Activated naive CD8-positive, alpha-beta T cell treated with anti-CD3 and anti-CD28 coated beads, Interleukin-2, amount 10 ng/mL, durations not matched to agents 7 days and 5 days (primary cell): ENCODE data around the gene ZMIZ1. TPM values are rescaled to one million over a fixed set of nuclear protein-coding genes. Genes with fewer than 3 reads are reported as not detected.

Experiments used
- ATAC-seq: fragments of 150-1000 bp; cut with Tn5 transposase; one replicate; pipeline ENCODE4 v1.10.0; 2021; ENCODE audit warnings: low read depth, moderate library complexity
- POLR2A ChIA-PET: fragments of 350-600 bp; sonication (Branson Sonifier 250); formaldehyde crosslinking; loops from one replicate; lab custom pipeline; 2021; ENCODE audit warnings: antibody characterized with exemption; lab: Charles Lee
- DNase-seq: peaks from one replicate; pipeline ENCODE4 v3.0.0; 2021
- H3K27ac Mint-ChIP-seq: one replicate; pipeline ENCODE4 v1.8.0; 2022; ENCODE audit warnings: mild to moderate bottlenecking, mixed read lengths
- H3K27me3 Mint-ChIP-seq: one replicate; pipeline ENCODE4 v1.8.0; 2022; ENCODE audit warnings: mild to moderate bottlenecking, moderate library complexity, mixed read lengths
- H3K36me3 Mint-ChIP-seq: one replicate; pipeline ENCODE4 v1.8.0; 2021; ENCODE audit warnings: mild to moderate bottlenecking, mixed read lengths
- H3K4me1 Mint-ChIP-seq: one replicate; pipeline ENCODE4 v1.8.0; 2021; ENCODE audit warnings: mixed read lengths
- H3K4me3 Mint-ChIP-seq: one replicate; pipeline ENCODE4 v1.8.0; 2022; ENCODE audit warnings: mild to moderate bottlenecking, moderate library complexity, mixed read lengths
- H3K9me3 Mint-ChIP-seq: one replicate; pipeline ENCODE4 v1.8.0; 2021; ENCODE audit warnings: mixed read lengths
- total RNA-seq, 2 experiments: library from RNA; stranded (reverse); gene quantifications; one replicate each; pipeline ENCODE4 v1.2.3, GENCODE V29; 2021

Gene ZMIZ1
- total RNA-seq, 2 experiments from 2014 or later: 28.8 to 29.3 TPM

- no peaks in the 10 kb centered on the region for H3K36me3 Mint-ChIP-seq
- H3K4me3 Mint-ChIP-seq: no peak overlapping the region
- H3K9me3 Mint-ChIP-seq: no peaks in the 10 kb centered on the region
- DNase-seq (no peak), ATAC-seq (no peak)
- H3K27me3 Mint-ChIP-seq: no peaks in the 10 kb centered on the region
- H3K4me1 Mint-ChIP-seq: peaks cover 2% of the 10 kb centered on the region
- H3K27ac Mint-ChIP-seq: no peak overlapping the region
- POLR2A ChIA-PET: no interaction called here
Observed at GRCh38 chr10:79170993-79171392, 102.2 kb downstream of the ZMIZ1 start.

- ATAC-seq (no peak), DNase-seq (no peak)
- Mint-ChIP-seq H3K27ac (no peak overlapping the region), H3K4me1 (peaks cover 2% of the 10 kb centered on the region), H3K36me3 (no peaks in the 10 kb centered on the region), H3K9me3 (no peaks in the 10 kb centered on the region), H3K27me3 (no peaks in the 10 kb centered on the region), H3K4me3 (no peak overlapping the region)
- POLR2A ChIA-PET: no interaction called here
Observed at GRCh38 chr10:79171504-79171903, 102.7 kb downstream of the ZMIZ1 start.

- no peaks in the 10 kb centered on the region for H3K36me3 Mint-ChIP-seq
- ATAC-seq (no peak), DNase-seq (no peak)
- H3K4me1 Mint-ChIP-seq: peaks cover 2% of the 10 kb centered on the region
- H3K4me3 Mint-ChIP-seq: no peak overlapping the region
- H3K27ac Mint-ChIP-seq: no peak overlapping the region
- POLR2A ChIA-PET: no interaction called here
- no peaks in the 10 kb centered on the region for H3K27me3 Mint-ChIP-seq
- no peaks in the 10 kb centered on the region for H3K9me3 Mint-ChIP-seq
Observed at GRCh38 chr10:79172881-79173280, 104.1 kb downstream of the ZMIZ1 start.

GRCh38 chr10:79173582-79174262, 105.0 kb downstream of the ZMIZ1 start:
- no peak for DNase-seq
- Mint-ChIP-seq H3K9me3 (no peaks in the 10 kb centered on the region), H3K27me3 (no peaks in the 10 kb centered on the region), H3K4me3 (no peak overlapping the region), H3K4me1 (peaks cover 2% of the 10 kb centered on the region), H3K27ac (no peak overlapping the region), H3K36me3 (no peaks in the 10 kb centered on the region)
- POLR2A ChIA-PET: no interaction called here
- ATAC-seq: no peak

- H3K4me1 Mint-ChIP-seq: no peaks in the 10 kb centered on the region
- DNase-seq (no peak), ATAC-seq (no peak)
- no peaks in the 10 kb centered on the region for H3K9me3 Mint-ChIP-seq
- no peak overlapping the region for H3K4me3 Mint-ChIP-seq
- H3K27me3 Mint-ChIP-seq: no peaks in the 10 kb centered on the region
- H3K36me3 Mint-ChIP-seq: no peaks in the 10 kb centered on the region
- H3K27ac Mint-ChIP-seq: no peak overlapping the region
- POLR2A ChIA-PET: no interaction called here
Observed at GRCh38 chr10:79176052-79176501, 107.3 kb downstream of the ZMIZ1 start.

GRCh38 chr10:79176949-79177602, 108.3 kb downstream of the ZMIZ1 start:
- POLR2A ChIA-PET: interaction anchor here (0.6 kb wide), 1 partner anchor 13 kb away, joined by 3 read pairs; no protein-coding TSS in a partner anchor
- ATAC-seq (no peak), DNase-seq (no peak)
- H3K9me3 Mint-ChIP-seq: no peaks in the 10 kb centered on the region
- no peaks in the 10 kb centered on the region for H3K27me3 Mint-ChIP-seq
- no peaks in the 10 kb centered on the region for H3K36me3 Mint-ChIP-seq
- H3K27ac Mint-ChIP-seq: no peak overlapping the region
- H3K4me1 Mint-ChIP-seq: no peaks in the 10 kb centered on the region
- no peak overlapping the region for H3K4me3 Mint-ChIP-seq

- ATAC-seq: no peak
- Mint-ChIP-seq H3K9me3 (no peaks in the 10 kb centered on the region), H3K27me3 (no peaks in the 10 kb centered on the region)
Observed at GRCh38 chr10:79178070-79178576, 109.4 kb downstream of the ZMIZ1 start.

GRCh38 chr10:79178614-79179163, 109.9 kb downstream of the ZMIZ1 start:
- Mint-ChIP-seq H3K4me1 (no peaks in the 10 kb centered on the region), H3K27me3 (no peaks in the 10 kb centered on the region), H3K4me3 (no peak overlapping the region), H3K36me3 (no peaks in the 10 kb centered on the region), H3K9me3 (no peaks in the 10 kb centered on the region), H3K27ac (no peak overlapping the region)
- DNase-seq (no peak), ATAC-seq (no peak)
- POLR2A ChIA-PET: no interaction called here

More at GRCh38 chr10:79178070-79178576, 109.4 kb downstream of the ZMIZ1 start:
- Mint-ChIP-seq H3K4me1 (no peaks in the 10 kb centered on the region), H3K36me3 (no peaks in the 10 kb centered on the region), H3K4me3 (no peak overlapping the region), H3K27ac (no peak overlapping the region)
- POLR2A ChIA-PET: no interaction called here
- DNase-seq: no peak

- POLR2A ChIA-PET: no interaction called here
- Mint-ChIP-seq H3K9me3 (no peaks in the 10 kb centered on the region), H3K36me3 (no peaks in the 10 kb centered on the region), H3K4me1 (no peaks in the 10 kb centered on the region), H3K4me3 (no peak overlapping the region), H3K27me3 (no peaks in the 10 kb centered on the region), H3K27ac (no peak overlapping the region)
- ATAC-seq (no peak), DNase-seq (no peak)
Observed at GRCh38 chr10:79179164-79179956, 110.6 kb downstream of the ZMIZ1 start.

- ATAC-seq (no peak), DNase-seq (no peak)
- Mint-ChIP-seq H3K36me3 (no peaks in the 10 kb centered on the region), H3K27ac (no peak overlapping the region), H3K4me3 (no peak overlapping the region), H3K4me1 (no peaks in the 10 kb centered on the region), H3K9me3 (no peaks in the 10 kb centered on the region), H3K27me3 (no peaks in the 10 kb centered on the region)
- POLR2A ChIA-PET: no interaction called here
Observed at GRCh38 chr10:79179957-79180309, 111.2 kb downstream of the ZMIZ1 start.

- no peak for DNase-seq
- no peak overlapping the region for H3K4me3 Mint-ChIP-seq
- POLR2A ChIA-PET: no interaction called here
- no peaks in the 10 kb centered on the region for H3K27me3 Mint-ChIP-seq
- H3K9me3 Mint-ChIP-seq: no peaks in the 10 kb centered on the region
- no peak for ATAC-seq
- H3K27ac Mint-ChIP-seq: no peak overlapping the region
- no peaks in the 10 kb centered on the region for H3K36me3 Mint-ChIP-seq
- no peaks in the 10 kb centered on the region for H3K4me1 Mint-ChIP-seq
Observed at GRCh38 chr10:79180414-79181221, 111.9 kb downstream of the ZMIZ1 start.

GRCh38 chr10:79181227-79181626, 112.5 kb downstream of the ZMIZ1 start:
- Mint-ChIP-seq H3K4me3 (no peak overlapping the region), H3K36me3 (no peaks in the 10 kb centered on the region), H3K27ac (no peak overlapping the region), H3K27me3 (no peaks in the 10 kb centered on the region), H3K9me3 (no peaks in the 10 kb centered on the region), H3K4me1 (no peaks in the 10 kb centered on the region)
- POLR2A ChIA-PET: no interaction called here
- DNase-seq (no peak), ATAC-seq (no peak)
